HCEC 1CT (cell line): Measurements from ENCODE around the gene HPF1.
"Not testable (repeated sequence)": the region's sequence is repeated elsewhere in the genome, so short reads cannot be mapped to it uniquely, and the experiment has no call there.

Experiments
- DNase-seq: peaks from one replicate; pipeline ENCODE4 v3.0.0-alpha.2; 2017

The HPF1 gene

DNA sequence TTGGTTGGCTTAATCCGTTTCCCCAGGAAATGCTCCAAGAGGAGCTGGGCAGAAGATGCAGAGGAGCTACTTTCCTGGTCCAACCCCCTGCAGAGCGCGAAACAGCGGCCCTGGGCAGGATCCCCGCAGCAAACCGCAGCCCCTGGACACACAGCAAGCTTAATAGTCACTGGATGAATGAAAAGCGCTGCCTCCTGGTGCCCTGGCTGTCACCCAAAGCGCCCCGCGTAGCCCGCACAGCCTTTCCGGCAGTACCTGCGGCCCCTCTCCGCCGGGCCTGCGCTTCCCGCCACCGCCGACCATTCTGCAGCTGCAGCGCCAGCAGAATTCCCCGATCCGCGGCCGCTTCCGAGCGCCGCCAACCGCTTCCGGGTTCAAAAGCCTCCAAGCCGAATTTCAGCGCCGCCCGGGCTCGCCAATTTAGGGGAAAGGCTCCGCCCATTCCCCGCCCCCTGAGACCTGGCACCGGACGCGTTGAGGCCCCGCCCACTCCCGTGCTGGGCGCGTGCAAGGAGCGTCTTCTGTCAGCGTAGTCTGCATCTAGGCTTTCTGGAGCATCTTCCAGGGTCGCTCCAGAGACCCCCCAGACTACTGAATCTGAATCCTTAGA, at the start of gene HPF1:
HPF1 (minus strand) TSS at position 370 of the 610 bp plus-strand sequence; CDS start at position 303, 67 bp downstream.
- peak; percentile 72 for DNase-seq

- DNase-seq, result not testable (repeated sequence)
Measured at GRCh38 chr4:169806770-169807169, 49.0 kb upstream of the HPF1 start.

DNA sequence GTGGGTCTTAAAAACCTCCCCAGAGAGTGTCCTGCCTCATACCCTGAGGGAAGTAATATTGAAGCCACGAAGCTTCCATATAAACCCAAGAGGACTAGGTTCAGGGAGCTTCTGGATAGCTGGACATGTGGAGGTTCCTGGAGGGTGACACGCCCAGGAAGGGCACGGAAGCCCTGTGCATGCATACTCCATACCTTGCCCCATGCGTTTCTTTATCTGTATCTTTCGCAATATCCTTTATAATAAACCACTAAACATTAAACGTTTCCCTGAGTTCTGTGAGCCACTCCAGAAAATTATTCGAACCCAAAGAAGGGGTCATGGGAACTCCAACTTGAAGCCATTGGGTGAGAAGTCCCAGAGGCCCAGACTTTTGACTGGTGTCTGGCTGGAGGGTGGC, 45.7 kb upstream of the HPF1 start:
- DNase-seq, result no peak

DNA sequence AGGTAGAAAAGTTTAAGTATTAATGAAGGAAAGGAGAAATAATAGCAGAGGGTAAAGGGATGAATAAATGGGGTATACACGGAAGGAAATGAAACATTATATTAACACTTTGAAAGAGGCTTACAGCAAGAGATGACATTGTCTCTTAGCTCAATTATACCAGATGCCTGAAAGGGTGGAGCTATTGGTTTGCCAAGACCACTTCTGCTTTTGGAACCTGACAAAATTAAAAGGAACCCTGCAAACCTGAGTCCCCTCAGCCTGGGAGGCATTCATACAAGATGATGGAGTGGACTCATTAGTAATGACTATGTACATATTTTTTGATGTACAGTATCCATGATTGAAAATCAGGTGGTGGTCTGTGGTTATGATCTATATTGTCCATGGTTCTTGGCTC, 45.1 kb upstream of the HPF1 start:
- no peak for DNase-seq

- no peak for DNase-seq
Measured at GRCh38 chr4:169800541-169800940, 42.8 kb upstream of the HPF1 start.

GRCh38 chr4:169799260-169799659, 41.5 kb upstream of the HPF1 start:
- DNase-seq, result no peak

DNA sequence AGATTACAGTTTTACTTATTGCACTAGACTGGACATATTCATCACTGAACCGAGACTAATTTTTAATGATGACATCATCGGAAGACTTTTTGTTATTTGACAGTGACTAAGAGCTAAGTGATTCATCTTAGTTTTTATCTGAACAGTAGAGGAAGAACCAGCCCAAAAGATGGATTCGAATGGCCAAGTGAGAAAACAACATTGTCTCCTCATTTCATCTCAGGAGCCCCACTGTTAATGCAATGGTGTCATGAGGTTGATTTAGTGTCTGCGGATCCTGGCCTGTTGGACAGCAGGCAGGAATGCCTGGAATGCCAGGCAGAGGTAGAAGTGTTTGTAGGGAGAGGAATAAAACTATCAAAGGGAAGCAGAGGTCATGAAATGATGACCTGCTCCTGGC, 37.8 kb upstream of the HPF1 start:
- peak; percentile 14 for DNase-seq

- peak; percentile 37 for DNase-seq
Measured at GRCh38 chr4:169791527-169792156, 33.9 kb upstream of the HPF1 start.

DNA sequence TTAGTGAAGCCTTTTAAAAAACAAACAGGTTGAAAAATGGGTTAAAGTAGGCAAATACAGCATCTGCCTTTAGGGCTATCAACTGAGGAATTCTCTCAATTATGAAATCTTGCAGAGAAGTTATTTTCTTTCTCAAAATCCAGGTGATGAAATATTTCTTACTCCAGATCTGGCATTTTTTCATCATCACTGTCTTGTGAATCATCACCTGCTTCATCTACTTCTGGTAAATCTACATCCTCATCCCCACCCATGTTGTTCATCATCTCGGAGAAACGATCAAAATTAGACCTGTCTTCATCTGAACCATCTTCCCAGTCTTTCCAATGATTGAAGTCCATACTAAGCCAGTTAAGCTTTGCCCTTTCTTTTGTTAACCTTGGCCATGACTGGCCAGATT, 33.3 kb upstream of the HPF1 start:
- no peak for DNase-seq

- no peak for DNase-seq
Measured at GRCh38 chr4:169774466-169775445, 17.0 kb upstream of the HPF1 start.

DNA sequence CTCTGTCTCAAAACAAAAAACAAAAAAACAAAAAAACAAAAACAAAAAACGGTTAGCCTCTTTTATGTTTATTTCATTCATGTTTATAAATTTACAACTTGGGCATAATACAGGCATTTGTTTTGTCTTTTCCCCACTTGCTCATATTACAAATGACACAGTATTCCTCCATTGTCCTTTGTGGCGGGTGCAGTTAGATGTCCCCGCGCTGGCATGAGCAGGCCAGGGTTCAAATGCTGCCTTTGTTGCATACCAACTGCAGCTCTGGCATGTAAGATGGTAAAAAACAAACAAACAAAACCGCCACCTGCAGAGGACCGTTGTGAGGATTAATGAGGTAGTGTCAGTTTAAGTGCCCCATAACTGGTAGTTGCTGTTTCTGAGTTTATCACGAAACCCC, 16.1 kb upstream of the HPF1 start:
- DNase-seq, result no peak

DNA sequence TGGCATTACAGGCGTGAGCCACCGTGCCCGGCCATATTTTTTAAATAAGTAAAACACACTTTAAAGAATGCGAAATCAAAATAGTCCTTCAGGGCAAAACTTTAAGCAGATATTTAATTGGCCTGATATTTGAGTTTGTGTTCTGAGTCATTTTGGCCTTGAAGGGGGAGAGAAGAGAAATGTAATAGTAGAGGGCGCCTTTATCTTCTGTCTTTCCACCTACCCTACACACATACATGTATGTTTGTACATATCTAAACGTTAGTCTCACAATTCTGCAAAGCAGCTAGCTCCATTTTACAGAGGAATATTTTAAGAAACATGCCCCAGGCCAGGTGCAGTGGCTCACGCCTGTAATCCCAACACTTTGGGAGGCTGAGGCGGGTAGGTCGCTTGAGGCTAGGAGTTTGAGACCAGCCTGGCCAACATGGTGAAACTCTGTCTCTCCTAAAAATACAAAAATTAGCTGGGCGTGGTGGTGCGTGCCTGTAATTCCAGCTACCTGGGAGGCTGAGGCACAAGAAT, 13.9 kb upstream of the HPF1 start:
- DNase-seq, result not testable (repeated sequence)

- DNase-seq, result no peak
Measured at GRCh38 chr4:169770416-169770815, 12.7 kb upstream of the HPF1 start.

GRCh38 chr4:169768385-169768784, 10.6 kb upstream of the HPF1 start:
- no peak for DNase-seq

DNA sequence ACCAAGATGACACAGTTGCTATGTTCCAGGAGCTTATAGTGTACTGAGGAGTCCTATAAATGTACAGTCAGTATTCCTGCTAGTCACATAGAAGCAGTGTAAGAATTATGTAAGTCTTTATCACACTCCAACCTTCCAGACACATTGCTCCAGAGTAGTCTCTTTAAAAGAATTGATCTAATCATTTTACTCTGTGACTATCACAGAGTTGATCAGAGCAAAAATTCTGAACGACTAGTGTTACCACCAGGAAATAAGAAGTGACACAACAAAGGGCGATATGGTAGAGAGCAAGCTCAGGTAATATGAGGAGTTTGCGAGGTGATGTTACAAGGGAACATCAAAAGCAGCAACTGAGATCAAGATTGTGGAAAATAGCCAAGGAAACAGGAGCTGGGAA, 9.0 kb upstream of the HPF1 start:
- no peak for DNase-seq

- peak; percentile 21 for DNase-seq
Measured at GRCh38 chr4:169765835-169766234, 8.1 kb upstream of the HPF1 start.

- DNase-seq, result no peak
Measured at GRCh38 chr4:169761846-169762245, 4.1 kb upstream of the HPF1 start.

- no peak for DNase-seq
Measured at GRCh38 chr4:169758401-169758962, 738 bp upstream of the HPF1 start.

DNA sequence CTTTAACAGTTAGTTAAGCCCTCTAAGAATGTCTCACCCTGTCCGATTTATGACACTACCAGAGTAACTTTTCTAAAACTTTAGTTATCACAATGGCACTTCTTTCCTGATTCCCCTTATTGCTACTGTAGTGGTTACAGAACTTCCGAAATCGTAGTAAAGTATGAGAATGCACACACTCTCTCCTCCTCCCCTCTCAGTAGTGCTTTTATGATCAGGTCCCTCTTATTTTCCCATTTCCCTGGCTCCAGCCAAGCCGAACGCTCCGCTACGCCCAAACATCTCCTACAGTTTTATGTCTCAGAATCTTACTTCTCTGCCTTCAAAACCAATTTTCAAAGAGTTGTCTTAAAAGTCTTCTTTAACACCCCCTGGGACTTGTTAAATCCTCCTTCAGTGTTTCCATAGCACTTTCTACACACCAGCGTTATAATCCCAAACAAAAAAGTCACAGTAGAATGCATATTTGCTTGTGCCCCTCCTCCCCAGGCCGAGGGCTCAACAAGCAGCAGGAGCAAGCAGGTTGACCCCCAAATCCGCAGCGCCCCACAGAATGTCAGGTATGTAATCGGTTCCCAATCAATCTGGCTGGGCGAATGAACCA, 671 bp downstream of the HPF1 start:
- DNase-seq, result no peak

DNA sequence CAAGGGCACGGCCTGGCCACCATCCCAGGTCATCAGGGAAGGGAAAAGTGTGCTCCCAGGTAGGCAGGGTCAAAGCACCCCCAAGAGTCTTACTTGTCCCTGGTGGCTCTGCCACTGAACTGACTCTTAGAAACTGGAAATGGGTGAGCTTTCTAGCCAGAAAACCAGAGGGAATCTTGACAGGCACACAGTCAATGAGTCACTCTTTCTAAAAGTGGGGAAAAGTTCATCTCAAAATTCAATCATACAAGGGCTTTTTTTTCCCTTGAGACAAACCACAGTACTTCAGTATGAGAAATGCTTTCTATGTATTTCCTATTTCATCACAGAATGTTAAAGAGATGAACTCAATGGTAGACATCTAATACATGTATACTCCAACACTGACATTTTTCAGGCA, 12.5 kb downstream of the HPF1 start:
- DNase-seq, result peak; percentile 46

- DNase-seq, result no peak
Measured at GRCh38 chr4:169744601-169745000, 13.1 kb downstream of the HPF1 start.

GRCh38 chr4:169741569-169741968, 16.2 kb downstream of the HPF1 start:
- no peak for DNase-seq

DNA sequence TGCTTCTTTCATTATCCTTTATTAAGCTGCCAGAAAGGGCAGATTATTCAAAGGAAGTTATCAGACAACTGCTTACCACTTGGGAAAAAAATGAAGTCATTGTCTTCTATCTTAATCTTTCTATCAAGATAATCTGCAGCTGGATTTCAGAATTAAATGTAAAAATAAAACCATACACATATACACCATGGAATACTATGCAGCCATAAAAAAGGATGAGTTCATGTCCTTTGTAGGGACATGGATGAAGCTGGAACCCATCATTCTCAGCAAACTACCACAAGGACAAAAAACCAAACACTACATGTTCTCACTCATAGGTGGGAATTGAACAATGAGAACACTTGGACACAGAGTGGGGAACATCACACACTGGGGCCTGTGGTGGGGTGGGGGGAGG, 19.1 kb downstream of the HPF1 start:
- not testable (repeated sequence) for DNase-seq
